GM11168 (cell line): ENCODE data around the gene CRCP.
"Not testable (repeated sequence)": the region's sequence is repeated elsewhere in the genome, so short reads cannot be mapped to it uniquely, and the experiment has no call there.

Experiments used
- in situ Hi-C: fragments of 300-500 bp; cut with MboI; formaldehyde crosslinking; loops from one replicate; pipeline ENCODE4 v1.12.0; 2022; ENCODE audit warnings: low sequenced_read_pairs; ENCODE audit not compliant: unreplicated experiment

The CRCP gene

GRCh38 chr7:66105263-66105748 lies 9.3 kb upstream of the CRCP start:
- in situ Hi-C loops, result no loop called here

DNA sequence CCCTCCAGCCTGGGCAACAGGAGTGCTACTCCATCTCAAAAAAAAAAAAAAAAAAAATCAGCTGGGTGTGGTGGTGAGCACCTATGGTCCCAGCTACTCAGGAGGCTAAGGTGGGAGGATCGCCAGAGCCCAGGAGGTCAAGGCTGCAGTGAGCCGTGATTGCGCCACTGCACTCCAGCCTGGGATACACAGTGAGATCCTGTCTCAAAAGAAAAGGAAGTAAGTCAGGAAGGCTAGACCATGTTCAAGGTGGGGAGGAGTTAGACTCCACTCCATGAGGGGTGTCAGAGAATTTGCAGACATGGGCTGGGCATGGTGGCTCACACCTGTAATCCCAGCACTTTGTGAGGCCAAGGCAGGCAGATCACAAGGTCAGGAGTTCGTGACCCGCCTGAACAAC lies 6.2 kb upstream of the CRCP start:
- in situ Hi-C loops, result not testable (repeated sequence)

GRCh38 chr7:66110856-66111255 lies 3.8 kb upstream of the CRCP start:
- in situ Hi-C loops, result no loop called here

DNA sequence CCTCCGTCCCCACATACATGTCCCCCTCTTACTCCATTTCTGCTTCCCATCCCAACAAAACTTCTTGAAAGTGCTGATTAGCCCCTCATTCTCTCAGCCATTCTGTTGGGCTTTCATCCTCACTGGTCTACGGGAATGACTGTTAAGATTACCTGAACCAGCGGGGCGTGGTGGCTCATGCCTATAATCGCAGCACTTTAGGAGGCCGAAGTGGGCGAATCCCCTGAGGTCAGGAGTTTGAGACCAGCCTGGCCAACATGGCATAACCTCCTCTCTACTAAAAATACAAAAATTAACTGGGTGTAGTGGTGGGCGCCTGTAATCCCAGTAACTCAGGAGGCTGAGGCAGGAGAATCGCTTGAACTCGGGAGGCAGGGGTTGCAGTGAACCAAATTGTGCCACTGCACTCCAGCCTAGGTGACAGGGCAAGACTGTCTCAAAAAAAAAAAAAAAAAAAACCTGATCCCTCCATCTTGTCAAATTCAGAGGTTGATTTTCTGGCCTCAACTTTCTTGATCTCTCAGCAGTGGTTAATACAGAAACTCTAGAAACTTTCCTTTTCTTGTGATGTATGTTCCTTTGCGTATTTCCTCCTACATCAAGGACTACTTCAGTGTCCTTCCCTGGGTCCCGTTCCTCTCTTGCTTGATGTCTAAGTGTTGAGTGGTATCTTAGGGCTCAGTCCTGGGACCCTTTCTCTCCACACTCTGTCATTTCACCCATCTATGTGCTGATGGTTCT lies 2.2 kb downstream of the CRCP start:
- in situ Hi-C loops, result not testable (repeated sequence)

DNA sequence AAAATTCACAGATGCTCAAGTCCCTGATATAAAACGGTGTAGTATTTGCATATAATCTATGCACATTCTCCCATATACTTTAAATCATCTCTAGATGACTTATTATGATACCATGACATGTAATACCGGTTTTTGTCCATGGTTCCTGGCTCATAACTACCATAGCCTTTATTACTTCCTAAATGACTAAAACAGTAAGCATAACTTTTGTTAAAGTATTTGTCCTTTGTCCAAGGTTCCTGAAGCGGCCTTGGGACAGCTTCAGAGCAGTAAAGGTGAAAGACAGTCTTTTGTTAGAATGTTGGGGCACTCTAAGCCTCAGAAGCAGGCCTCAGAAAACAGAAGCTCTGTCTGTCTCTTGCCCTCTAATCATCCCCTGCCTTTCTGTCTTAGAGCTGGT lies 4.0 kb downstream of the CRCP start:
- in situ Hi-C loops, result no loop called here

GRCh38 chr7:66119245-66119850 lies 4.7 kb downstream of the CRCP start:
- in situ Hi-C loops, result no loop called here

GRCh38 chr7:66123175-66123528 lies 8.5 kb downstream of the CRCP start:
- in situ Hi-C loops, result loop anchor here (5.0 kb wide), 1 partner anchor 86 kb away; no protein-coding TSS in a partner anchor

DNA sequence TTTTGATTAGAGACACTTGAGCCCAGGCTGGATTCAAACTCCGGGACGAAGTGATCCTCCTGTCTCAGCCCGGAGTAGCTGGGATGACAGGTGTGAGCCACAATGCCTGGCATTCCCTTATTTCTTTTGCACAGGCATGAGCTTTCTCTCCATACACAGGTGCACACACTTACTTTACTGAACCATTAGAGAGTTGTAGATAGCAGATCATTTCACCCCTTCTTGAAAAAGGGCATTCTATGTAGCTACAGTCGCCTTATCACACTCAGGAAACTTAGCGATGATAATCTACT lies 9.9 kb downstream of the CRCP start:
- in situ Hi-C loops, result loop anchor here (5.0 kb wide), 1 partner anchor 87 kb away; no protein-coding TSS in a partner anchor

DNA sequence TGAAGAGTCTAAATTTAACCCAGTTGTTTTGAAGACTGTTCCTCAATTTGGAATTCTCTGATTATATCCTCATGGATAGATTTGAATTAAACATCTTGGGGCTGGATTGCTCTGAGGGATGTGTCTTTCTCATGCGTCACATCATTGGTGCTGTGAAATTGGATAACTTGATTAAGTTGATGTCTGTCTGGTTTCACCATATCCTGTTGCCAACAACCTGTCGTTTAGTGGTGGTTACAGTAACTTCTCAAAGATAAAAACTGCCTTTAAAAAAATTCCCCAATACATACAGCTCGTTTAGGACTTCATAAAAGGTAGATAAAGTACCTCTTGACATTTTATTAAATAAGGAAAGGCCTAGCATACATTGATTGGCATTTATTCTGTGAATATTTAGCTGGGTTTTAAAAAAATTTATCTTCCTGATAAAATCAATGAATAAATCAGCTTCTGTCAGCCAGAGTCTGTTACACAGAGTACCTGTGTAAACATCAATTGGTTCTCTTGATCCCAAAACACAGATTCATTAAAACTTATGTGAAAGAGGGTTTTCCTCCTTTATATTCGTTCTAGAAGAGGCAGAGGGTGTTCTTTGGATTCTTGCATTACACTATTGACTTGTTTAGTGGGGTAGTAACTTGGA lies 10.5 kb downstream of the CRCP start:
- in situ Hi-C loops, result no loop called here

- in situ Hi-C loops, result not testable (repeated sequence)
Measured at GRCh38 chr7:66125781-66126352, 11.2 kb downstream of the CRCP start.

- in situ Hi-C loops, result not testable (repeated sequence)
Measured at GRCh38 chr7:66127172-66127571, 12.5 kb downstream of the CRCP start.

GRCh38 chr7:66138994-66139752 lies 24.5 kb downstream of the CRCP start:
- in situ Hi-C loops, result no loop called here

- in situ Hi-C loops, result no loop called here
Measured at GRCh38 chr7:66140924-66141323, 26.3 kb downstream of the CRCP start.

DNA sequence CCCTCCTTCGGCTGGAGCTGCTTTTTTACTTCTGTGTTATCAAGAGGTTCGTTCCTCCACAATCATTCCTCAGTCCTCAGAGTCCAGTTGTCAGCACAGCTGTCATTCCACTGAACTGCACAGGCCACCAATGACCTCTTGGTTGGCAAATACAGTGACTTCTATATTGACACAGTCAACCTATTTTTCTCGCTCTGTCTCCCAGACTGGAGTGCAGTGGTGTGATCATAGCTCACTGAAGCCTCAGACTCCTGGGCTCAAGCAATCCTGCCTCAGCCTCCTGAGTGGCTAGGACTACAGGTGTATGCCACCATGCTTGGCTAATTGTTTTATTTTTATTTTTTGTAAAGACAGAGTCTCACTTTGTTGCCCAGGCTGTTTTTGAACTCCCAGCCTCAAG lies 27.7 kb downstream of the CRCP start:
- in situ Hi-C loops, result no loop called here

GRCh38 chr7:66142996-66143395 lies 28.3 kb downstream of the CRCP start:
- in situ Hi-C loops, result no loop called here

- in situ Hi-C loops, result no loop called here
Measured at GRCh38 chr7:66143876-66144332, 29.3 kb downstream of the CRCP start.

DNA sequence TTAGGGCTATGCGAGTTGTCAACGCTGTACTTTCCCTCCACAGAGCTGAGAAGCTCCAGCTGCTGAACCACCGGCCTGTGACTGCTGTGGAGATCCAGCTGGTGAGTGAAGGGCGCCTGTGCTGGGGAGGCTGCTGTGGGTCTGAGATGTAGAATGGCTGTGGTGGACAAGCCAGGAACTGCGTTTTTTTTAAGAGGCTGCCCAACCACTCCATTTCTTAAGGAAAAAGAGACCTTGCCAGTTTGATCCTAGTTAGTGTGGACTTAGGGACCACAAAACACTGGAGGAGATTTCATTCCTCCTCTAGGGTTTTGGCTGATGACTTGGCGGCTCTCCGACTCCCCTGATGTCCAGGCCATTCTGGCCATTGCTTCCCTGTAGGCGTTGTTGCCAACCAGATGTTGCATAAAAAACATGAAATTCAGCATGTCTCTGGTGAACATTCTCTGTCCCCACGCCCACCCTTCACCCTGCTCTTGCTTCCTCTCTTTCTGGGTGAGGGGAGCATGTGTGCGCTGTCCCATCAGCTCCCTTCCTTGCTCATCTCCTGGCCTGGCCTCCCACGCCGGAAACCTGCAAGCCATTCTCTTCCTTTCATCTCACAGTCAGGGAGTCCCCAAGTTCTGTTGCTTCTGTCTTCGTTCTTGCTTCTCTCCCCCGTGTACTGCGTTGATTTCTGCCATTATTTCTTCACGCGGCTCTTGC lies 30.9 kb downstream of the CRCP start:
- in situ Hi-C loops, result no loop called here

DNA sequence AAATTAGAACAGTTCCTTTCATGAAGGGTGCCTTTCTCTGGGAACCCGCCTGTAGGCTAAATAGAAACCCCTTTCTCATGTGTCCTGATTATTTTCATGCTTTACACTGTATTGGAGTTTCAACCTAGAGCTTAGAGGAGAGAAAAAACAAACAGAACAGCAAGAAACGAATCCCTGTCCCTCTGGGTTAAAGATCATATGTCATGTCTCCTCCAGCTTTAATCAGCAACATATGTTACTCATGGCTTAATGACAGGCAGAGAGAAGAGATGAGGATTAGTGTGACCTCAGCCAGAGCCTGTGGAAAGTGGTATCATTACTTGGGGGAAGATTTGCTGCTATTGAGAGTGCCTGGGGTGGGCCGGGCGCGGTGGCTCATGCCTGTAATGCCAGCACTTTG lies 32.1 kb downstream of the CRCP start:
- in situ Hi-C loops, result no loop called here

DNA sequence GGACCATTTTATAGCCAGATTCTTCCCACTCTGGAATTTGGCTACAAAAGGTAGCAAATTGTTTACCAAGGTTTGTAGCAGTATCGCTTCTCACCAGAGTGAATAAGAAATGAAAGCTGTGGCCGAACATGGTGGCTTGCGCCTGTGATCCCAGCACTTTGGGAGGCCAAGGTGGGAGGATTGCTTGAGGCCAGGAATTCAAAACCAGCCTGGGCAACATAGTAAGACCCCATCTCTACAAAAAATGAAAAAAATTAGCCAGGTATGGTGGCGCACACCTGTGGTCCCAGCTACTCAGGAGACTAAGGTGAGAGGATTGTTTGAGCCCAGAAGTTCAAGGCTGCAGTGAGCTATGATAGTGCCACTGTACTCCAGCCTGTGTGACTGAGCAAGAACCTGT lies 33.0 kb downstream of the CRCP start:
- in situ Hi-C loops, result not testable (repeated sequence)

- in situ Hi-C loops, result no loop called here
Measured at GRCh38 chr7:66150471-66150870, 35.8 kb downstream of the CRCP start.
